ENCODE measurements around the gene IDH2. TPM values are rescaled to one million over a fixed set of nuclear protein-coding genes. Genes with fewer than 3 reads are reported as not detected.
A peak's percentile ranks its signal among the peaks of the same experiment; 100 is the strongest.
"Not testable (repeated sequence)": the region's sequence is repeated elsewhere in the genome, so short reads cannot be mapped to it uniquely, and the experiment has no call there.

The IDH2 gene
- 10 to 100 TPM; 15.7 to 41.4 (median 20.3) TPM for total RNA-seq

DNA sequence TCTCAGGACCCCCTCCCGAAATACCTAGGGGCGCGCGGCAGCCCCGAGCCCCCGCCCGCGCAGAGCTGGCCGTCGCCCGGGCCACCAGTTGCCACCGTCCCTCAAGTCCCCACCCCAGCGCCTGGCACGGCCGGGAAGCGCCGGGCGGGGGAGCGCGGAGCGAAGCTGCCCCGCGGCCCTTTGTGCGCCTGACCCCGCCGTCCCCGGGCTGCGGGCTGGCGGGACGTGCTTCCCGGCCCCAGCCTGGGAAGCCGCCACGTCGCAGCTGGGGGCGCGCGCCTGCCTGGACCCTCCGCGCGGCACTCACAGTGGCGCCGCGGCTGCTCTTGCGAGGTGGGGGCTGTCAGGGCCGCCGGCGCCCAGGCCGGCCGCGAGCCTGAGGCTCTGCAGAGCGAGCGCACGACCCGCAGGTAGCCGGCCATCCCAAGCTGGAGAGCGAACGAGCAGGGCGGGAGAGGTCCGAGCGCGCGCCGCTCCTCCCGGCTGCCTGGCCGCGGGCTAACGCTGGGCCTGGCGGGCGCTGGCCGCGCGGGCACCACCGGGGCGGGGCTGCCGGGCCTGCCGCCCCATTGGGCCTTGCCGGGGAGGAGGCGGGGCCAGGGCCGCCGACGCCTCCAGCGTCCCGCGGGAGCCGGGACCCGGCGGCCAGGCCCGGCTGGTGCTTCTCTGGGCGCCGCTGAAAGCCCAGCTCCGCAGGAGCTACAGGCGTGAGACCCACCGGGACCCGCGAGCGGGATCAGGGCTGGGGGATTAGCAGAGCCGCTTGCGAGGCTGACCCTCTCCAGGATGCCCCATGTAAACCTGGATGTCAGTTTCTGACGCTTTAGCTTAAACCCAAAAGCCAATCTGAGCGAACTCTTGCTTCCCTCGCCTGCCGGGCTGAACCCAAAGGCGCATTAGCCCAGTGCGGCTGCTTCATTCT lies at the start of gene IDH2:
IDH2 (minus strand) TSS at position 500 of the 922 bp plus-strand sequence; CDS start at position 422, 78 bp downstream.
- H3K4me1 ChIP-seq: peaks cover 0 to 53% (median 29%) of the 10 kb centered on the region in 4 donors
- WGBS, 2 donors: 1 to 2% methylated on average over 31 to 41 of the region's 104 CpGs
- TF ChIP-seq EP300 (IDR thresholded peaks at IDR 0.05): peak in 1 of 2 donors; percentile 70
- TF ChIP-seq CTCF (IDR thresholded peaks at IDR 0.05): peak in 2 of 5 experiments; percentile 5 to 34
- peak; percentile 81 to 96 for TF ChIP-seq POLR2A (IDR thresholded peaks at IDR 0.05)
- H3K27ac ChIP-seq: peak within 1 kb of the TSS; percentile 76 to 98 (median 96)
- peak; percentile 26 to 50 for DNase-seq (ENCODE audit: low spot score in 2 of 2)
- no peaks in the 10 kb centered on the region for H3K36me3 ChIP-seq
- H3K27me3 ChIP-seq: no peaks in the 10 kb centered on the region
- no peaks in the 10 kb centered on the region for H3K9me3 ChIP-seq
- H3K4me3 ChIP-seq: peak within 1 kb of the TSS; percentile 75 to 95 (median 88)

- H3K9me3 ChIP-seq; H3K4me1 ChIP-seq; DNase-seq (ENCODE audit: low spot score in 2 of 2); H3K36me3 ChIP-seq; H3K4me3 ChIP-seq; H3K27ac ChIP-seq; H3K27me3 ChIP-seq: not testable (repeated sequence)
- WGBS, 2 donors: 91 to 94% methylated on average over 10 of the region's 10 CpGs
Measured at GRCh38 chr15:90150551-90150950, 48.3 kb upstream of the IDH2 start.

DNA sequence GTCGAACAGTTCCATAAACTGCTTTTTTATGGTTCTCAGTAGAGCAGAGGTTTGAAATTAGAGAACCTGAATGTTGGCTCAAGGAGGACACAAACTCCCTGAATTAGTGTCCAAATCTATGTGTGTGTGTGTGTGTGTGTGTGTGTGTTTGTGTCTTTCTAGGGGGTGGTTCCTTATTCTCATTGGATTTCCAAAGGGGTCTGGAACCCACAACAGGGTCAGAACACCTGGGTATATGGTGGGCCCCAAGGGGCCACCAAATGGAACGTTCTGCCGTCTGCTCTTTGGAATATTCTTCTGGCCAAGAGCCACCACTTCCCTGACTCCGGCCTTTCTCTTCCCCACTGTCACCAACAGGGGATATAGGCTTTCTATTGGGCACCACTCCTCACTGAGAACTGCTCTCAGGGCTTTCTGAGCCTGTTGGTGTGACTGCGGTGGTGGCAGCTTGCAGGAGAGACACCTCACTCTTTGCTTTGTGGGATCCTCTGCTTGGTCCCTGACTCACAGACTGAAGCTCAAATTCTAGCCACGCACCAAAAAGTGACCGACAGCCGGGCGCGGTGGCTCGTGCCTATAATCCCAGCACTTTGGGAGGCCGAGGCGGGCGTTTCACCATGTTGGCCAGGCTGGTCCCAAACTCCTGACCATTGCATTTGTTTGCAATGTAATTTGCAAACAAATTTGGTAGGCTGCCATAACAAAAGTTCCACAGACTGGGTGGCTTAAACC lies 47.5 kb upstream of the IDH2 start:
- H3K4me3 ChIP-seq: no peak overlapping the region
- 80 to 82% methylated on average over 14 of the region's 14 CpGs for WGBS, 2 donors
- H3K36me3 ChIP-seq: no peaks in the 10 kb centered on the region
- TF ChIP-seq POLR2A (IDR thresholded peaks at IDR 0.05) (no peak), EP300 (IDR thresholded peaks at IDR 0.05) (no peak), CTCF (IDR thresholded peaks at IDR 0.05) (no peak)
- no peaks in the 10 kb centered on the region for H3K27me3 ChIP-seq
- H3K9me3 ChIP-seq: no peaks in the 10 kb centered on the region
- no peak for DNase-seq (ENCODE audit: low spot score in 2 of 2)
- H3K4me1 ChIP-seq: peaks cover 0 to 3% (median 0%) of the 10 kb centered on the region in 4 donors
- no peak overlapping the region for H3K27ac ChIP-seq

GRCh38 chr15:90146198-90146761 lies 44.0 kb upstream of the IDH2 start:
- not testable (repeated sequence) for H3K27ac ChIP-seq
- 89 to 93% methylated on average over 7 of the region's 7 CpGs for WGBS, 2 donors

GRCh38 chr15:90145761-90146160 lies 43.5 kb upstream of the IDH2 start:
- TF ChIP-seq POLR2A (IDR thresholded peaks at IDR 0.05) (no peak), EP300 (IDR thresholded peaks at IDR 0.05) (no peak), CTCF (IDR thresholded peaks at IDR 0.05) (no peak)
- H3K36me3 ChIP-seq: no peaks in the 10 kb centered on the region
- DNase-seq (ENCODE audit: low spot score in 2 of 2): no peak
- H3K9me3 ChIP-seq: no peaks in the 10 kb centered on the region
- no peaks in the 10 kb centered on the region for H3K27me3 ChIP-seq
- WGBS, 2 donors: 86 to 88% methylated on average over 4 of the region's 4 CpGs
- H3K27ac ChIP-seq: no peak overlapping the region
- no peak overlapping the region for H3K4me3 ChIP-seq
- peaks cover 0 to 4% (median 2%) of the 10 kb centered on the region in 4 donors for H3K4me1 ChIP-seq

More at GRCh38 chr15:90146198-90146761, 44.0 kb upstream of the IDH2 start:
- not testable (repeated sequence) for H3K4me3 ChIP-seq; H3K36me3 ChIP-seq; H3K27me3 ChIP-seq; DNase-seq (ENCODE audit: low spot score in 2 of 2); H3K4me1 ChIP-seq; H3K9me3 ChIP-seq

Measured in tibial nerve (tissue), 4 donors.